Lower lobe of right lung (tissue), 2 donors: ENCODE measurements around the gene OTOG. TPM values are rescaled to one million over a fixed set of nuclear protein-coding genes. Genes with fewer than 3 reads are reported as not detected.

Source experiments
- ATAC-seq, 2 donors: fragments of 200-7000 bp; cut with Tn5 transposase; one replicate each; pipeline ENCODE4 v1.9.1; 2020 to 2022; ENCODE audit warnings: mild to moderate bottlenecking in 2 of 2, moderate library complexity in 2 of 2
- DNase-seq: peaks from one replicate; pipeline ENCODE4 v3.0.0-alpha.2; 2020
- H3K27ac ChIP-seq: fragments of 200-600 bp; one replicate; pipeline ENCODE4 v1.8.0; 2022
- H3K27me3 ChIP-seq: fragments of 200-600 bp; one replicate; pipeline ENCODE4 v1.8.0; 2022; ENCODE audit warnings: low read depth
- H3K36me3 ChIP-seq: fragments of 200-600 bp; one replicate; pipeline ENCODE4 v1.8.0; 2022; ENCODE audit warnings: mild to moderate bottlenecking
- H3K4me1 ChIP-seq: fragments of 200-600 bp; one replicate; pipeline ENCODE4 v1.8.0; 2022
- H3K4me3 ChIP-seq: fragments of 200-600 bp; one replicate; pipeline ENCODE4 v1.8.0; 2022; ENCODE audit warnings: mild to moderate bottlenecking
- H3K9me3 ChIP-seq: fragments of 200-600 bp; one replicate; pipeline ENCODE4 v1.8.0; 2022
- CTCF ChIP-seq: fragments of 200-600 bp; IDR thresholded peaks from one replicate; pipeline ENCODE4 v1.8.0; 2022; ENCODE audit warnings: antibody characterized with exemption, mild to moderate bottlenecking
- intact Hi-C: fragments of 100-400 bp; cut with DNase I; formaldehyde crosslinking; loops from one replicate; pipeline ENCODE4 v1.11.0; 2022
- total RNA-seq: library from RNA; stranded (reverse); fragmentation: NEBNext Ultra II Directional; extraction: Animal tissue kit (Norgen Biotek cat#: 25700); gene quantifications from one replicate; pipeline ENCODE4 v1.2.1, GENCODE V29; 2021
- donor health status: DM: no; HTN: yes; CAD: no; lungs with severe emphysema.

Gene OTOG
- total RNA-seq, 1 donor from 2014 or later, result not detected

GRCh38 chr11:17533341-17533740 is 13.7 kb upstream of the OTOG start:
- Histone ChIP-seq H3K4me1 (no peaks in the 10 kb centered on the region), H3K27me3 (no peaks in the 10 kb centered on the region), H3K27ac (no peak overlapping the region), H3K36me3 (no peaks in the 10 kb centered on the region), H3K9me3 (no peaks in the 10 kb centered on the region), H3K4me3 (no peak overlapping the region)
- ATAC-seq (no peak), DNase-seq (no peak)
- no peak for TF ChIP-seq CTCF
- intact Hi-C loops, result no loop called here

DNA sequence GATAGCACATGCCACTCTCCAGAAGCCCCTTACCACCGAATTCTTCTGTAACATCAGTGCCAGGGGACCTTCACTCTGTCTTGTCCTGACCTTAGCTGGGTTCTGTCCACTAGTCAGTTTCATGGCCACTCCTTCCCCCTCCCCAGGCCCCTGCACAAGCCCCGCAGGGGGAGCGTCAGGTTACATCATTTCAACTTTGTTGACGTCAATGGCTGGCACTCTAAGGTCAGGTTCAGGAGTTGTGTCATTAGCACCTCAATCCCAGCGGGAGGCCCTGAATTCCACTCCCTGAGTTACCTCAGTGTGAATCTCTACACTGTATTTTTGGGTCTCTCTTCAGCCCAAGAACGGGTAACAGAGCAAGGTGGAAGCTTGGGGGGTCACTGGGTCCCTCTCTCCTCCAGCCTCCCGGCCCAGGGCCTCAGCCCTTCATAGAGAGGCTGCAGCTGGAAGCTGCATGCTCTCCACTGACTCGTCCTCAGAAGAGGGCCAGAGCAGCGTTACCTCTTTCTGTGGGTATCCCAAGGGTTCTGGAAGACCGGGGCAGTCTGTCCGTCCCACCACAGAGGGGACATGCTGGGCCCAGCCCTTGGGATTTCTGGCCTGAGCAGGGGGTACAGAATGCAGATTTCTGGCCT is 13.2 kb upstream of the OTOG start:
- no peaks in the 10 kb centered on the region for H3K36me3 ChIP-seq
- no peak for ATAC-seq
- no peak overlapping the region for H3K27ac ChIP-seq
- no peaks in the 10 kb centered on the region for H3K9me3 ChIP-seq
- H3K4me1 ChIP-seq, result no peaks in the 10 kb centered on the region
- no peak overlapping the region for H3K4me3 ChIP-seq
- intact Hi-C loops, result no loop called here
- DNase-seq, result no peak
- no peaks in the 10 kb centered on the region for H3K27me3 ChIP-seq
- TF ChIP-seq CTCF, result no peak

GRCh38 chr11:17535488-17535887 is 11.6 kb upstream of the OTOG start:
- no peaks in the 10 kb centered on the region for H3K27me3 ChIP-seq
- no peaks in the 10 kb centered on the region for H3K4me1 ChIP-seq
- no peak for DNase-seq
- no peaks in the 10 kb centered on the region for H3K9me3 ChIP-seq
- no peak for TF ChIP-seq CTCF
- intact Hi-C loops, result no loop called here
- H3K36me3 ChIP-seq, result no peaks in the 10 kb centered on the region
- ATAC-seq, result no peak
- H3K27ac ChIP-seq, result no peak overlapping the region
- no peak overlapping the region for H3K4me3 ChIP-seq

- Histone ChIP-seq H3K4me3 (no peak overlapping the region), H3K9me3 (no peaks in the 10 kb centered on the region)
Measured at GRCh38 chr11:17537261-17537660, 9.8 kb upstream of the OTOG start.

DNA sequence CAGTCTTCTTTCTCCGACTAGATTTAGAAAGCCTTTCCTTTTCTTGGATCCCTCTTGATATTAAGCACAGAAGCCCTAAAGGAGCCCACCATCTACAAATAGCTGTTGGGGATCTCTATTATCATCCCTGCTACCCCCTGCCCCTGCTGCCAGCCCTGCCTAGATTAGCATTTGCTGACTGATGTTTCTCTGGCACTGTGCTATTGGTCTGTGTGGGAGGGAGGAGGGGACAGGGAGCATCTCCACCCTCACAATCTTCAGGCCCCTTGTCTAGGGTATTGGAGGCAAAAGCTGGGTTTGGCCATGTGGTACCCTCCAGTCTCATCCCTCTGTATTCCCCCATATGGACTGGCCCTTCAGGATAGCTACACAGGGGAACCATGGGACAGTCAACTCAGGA is 9.0 kb upstream of the OTOG start:
- intact Hi-C loops, result no loop called here

More at GRCh38 chr11:17537261-17537660, 9.8 kb upstream of the OTOG start:
- Histone ChIP-seq H3K27me3 (no peaks in the 10 kb centered on the region), H3K27ac (no peak overlapping the region), H3K36me3 (no peaks in the 10 kb centered on the region), H3K4me1 (no peaks in the 10 kb centered on the region)
- ATAC-seq, result no peak
- intact Hi-C loops, result no loop called here
- DNase-seq, result no peak
- no peak for TF ChIP-seq CTCF

More for the DNA sequence above, 9.0 kb upstream of the OTOG start:
- Histone ChIP-seq H3K4me1 (no peaks in the 10 kb centered on the region), H3K9me3 (no peaks in the 10 kb centered on the region), H3K27ac (no peak overlapping the region), H3K27me3 (no peaks in the 10 kb centered on the region), H3K36me3 (no peaks in the 10 kb centered on the region), H3K4me3 (no peak overlapping the region)
- no peak for DNase-seq
- no peak for TF ChIP-seq CTCF
- no peak for ATAC-seq
